ENCODE measurements around the gene SCARB1. TPM values are rescaled to one million over a fixed set of nuclear protein-coding genes. Genes with fewer than 3 reads are reported as not detected.
A peak's percentile ranks its signal among the peaks of the same experiment; 100 is the strongest.

The SCARB1 gene
- total and polyA plus RNA-seq, 9 of the 15 experiments (the other 6 are each of a cell fraction or from before 2014, with no cell fraction given), result 0.56 to 157 (median 52.8) TPM

DNA sequence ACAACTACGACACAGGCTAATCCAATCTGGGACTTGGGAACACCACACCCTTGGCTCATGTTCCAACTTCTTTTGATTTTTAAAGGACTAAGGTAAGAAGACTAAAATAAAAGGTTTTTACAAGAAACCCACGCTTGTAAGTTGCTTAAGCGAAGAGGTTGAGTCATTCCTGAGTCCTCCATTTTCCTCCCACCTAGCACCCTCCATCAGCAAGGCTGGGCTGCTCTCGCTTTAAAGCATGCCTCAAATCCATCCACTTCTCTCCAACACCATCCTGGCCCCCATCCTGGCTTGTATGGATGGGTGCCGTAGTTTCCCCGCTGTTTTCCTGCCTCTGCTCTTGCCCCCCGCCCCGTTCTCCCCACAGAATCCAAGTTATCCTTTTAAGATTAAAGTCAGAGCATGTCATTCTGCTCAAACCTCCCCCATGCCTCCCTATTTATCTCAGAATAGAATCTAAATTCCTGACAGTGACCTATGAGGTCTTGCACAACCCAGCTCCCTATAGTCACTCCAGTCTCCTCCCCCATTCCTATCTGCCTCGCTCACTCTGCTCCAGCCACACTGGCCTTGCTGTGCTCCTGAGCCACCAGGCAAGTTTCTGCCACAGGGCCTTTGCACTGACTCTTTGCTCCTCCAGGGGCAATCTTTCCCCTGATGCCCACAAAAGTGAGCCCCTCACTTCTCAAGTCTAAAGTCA is 34.5 kb downstream of the SCARB1 start (continued):
- TF ChIP-seq, protein P1, sequence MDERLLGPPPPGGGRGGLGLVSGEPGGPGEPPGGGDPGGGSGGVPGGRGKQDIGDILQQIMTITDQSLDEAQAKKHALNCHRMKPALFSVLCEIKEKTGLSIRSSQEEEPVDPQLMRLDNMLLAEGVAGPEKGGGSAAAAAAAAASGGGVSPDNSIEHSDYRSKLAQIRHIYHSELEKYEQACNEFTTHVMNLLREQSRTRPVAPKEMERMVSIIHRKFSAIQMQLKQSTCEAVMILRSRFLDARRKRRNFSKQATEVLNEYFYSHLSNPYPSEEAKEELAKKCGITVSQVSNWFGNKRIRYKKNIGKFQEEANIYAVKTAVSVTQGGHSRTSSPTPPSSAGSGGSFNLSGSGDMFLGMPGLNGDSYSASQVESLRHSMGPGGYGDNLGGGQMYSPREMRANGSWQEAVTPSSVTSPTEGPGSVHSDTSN (CRISPR knock-in tag; IDR thresholded peaks at IDR 0.05; ENCODE audit: low read depth), result peak; percentile 51; the same call in 1 of the 2 replicates
- TF ChIP-seq, protein P1 (tag; conservative IDR thresholded peaks at IDR 0.05; ENCODE audit: low read depth), result peak; percentile 92
- TF ChIP-seq ZNF184 (CRISPR knock-in tag; IDR thresholded peaks at IDR 0.05) (no peak), ZNF785 (CRISPR knock-in tag; IDR thresholded peaks at IDR 0.05) (no peak), RCOR1 (IDR thresholded peaks at IDR 0.05; ENCODE audit: borderline replicate concordance in 1 of 2, low read depth in 2 of 2, low read length in 2 of 2) (peak; percentile 63 to 93; a peak in 3 of 4 replicates), SMARCA5 (IDR thresholded peaks at IDR 0.05) (peak; percentile 98), CGGBP1 (CRISPR knock-in tag; IDR thresholded peaks at IDR 0.05) (no peak), PTBP1 (IDR thresholded peaks at IDR 0.05; ENCODE audit: low read depth, low read length) (peak; percentile 97), JUN (IDR thresholded peaks at IDR 0.05; ENCODE audit: borderline replicate concordance, low read depth, low read length) (0 out of 2 replicates have a peak, but pooled peaks have one; percentile 26), JUN (CRISPR knock-in tag; IDR thresholded peaks at IDR 0.05; ENCODE audit: borderline replicate concordance) (no peak), SRSF3 (IDR thresholded peaks at IDR 0.05; ENCODE audit: insufficient read depth, low read length) (no peak), ZNF232 (CRISPR knock-in tag; IDR thresholded peaks at IDR 0.05) (no peak), IRF9 (tag; IDR thresholded peaks at IDR 0.05) (peak; percentile 70; the same call in 1 of the 2 replicates), SMARCA4 (IDR thresholded peaks at IDR 0.05) (peak; percentile 53; the same call in 1 of the 2 replicates), ZNF445 (CRISPR knock-in tag; IDR thresholded peaks at IDR 0.05; ENCODE audit: low read depth) (no peak), DPF2 (IDR thresholded peaks at IDR 0.05) (peak; percentile 33; the same call in 1 of the 2 replicates), CBFA2T3 (IDR thresholded peaks at IDR 0.05) (0 out of 2 replicates have a peak, but pooled peaks have one; percentile 37), BCOR (IDR thresholded peaks at IDR 0.05) (peak; percentile 97), SLC30A9 (CRISPR knock-in tag; IDR thresholded peaks at IDR 0.05) (no peak), SIX5 (IDR thresholded peaks at IDR 0.05; ENCODE audit: borderline replicate concordance in 1 of 2, insufficient read depth in 1 of 2, low read depth in 1 of 2, low read length in 2 of 2) (no peak), ZNF174 (CRISPR knock-in tag; IDR thresholded peaks at IDR 0.05) (no peak), HEY1 (CRISPR knock-in tag; IDR thresholded peaks at IDR 0.05; ENCODE audit: borderline replicate concordance) (no peak), TCF7L2 (IDR thresholded peaks at IDR 0.05; ENCODE audit: low read depth, low read length) (no peak), IRF2 (CRISPR knock-in tag; IDR thresholded peaks at IDR 0.05) (no peak), EGR1 (conservative IDR thresholded peaks at IDR 0.05) (no peak), TAF1 (IDR thresholded peaks at IDR 0.05; ENCODE audit: control insufficient read depth, extremely low read depth, insufficient read depth, low read length, severe bottlenecking) (no peak)
